Mucosa of descending colon (tissue), 3 donors: ENCODE results near the gene SPO11. TPM values are rescaled to one million over a fixed set of nuclear protein-coding genes. Genes with fewer than 3 reads are reported as not detected.

Experiments
- ATAC-seq: fragments of 200-7000 bp; cut with Tn5 transposase; one replicate; pipeline ENCODE4 v1.9.1; 2020; ENCODE audit warnings: mild to moderate bottlenecking, moderate library complexity
- DNase-seq, 3 donors: peaks; one replicate each; pipeline ENCODE4 v3.0.0-alpha.2; 2020
- H3K36me3 ChIP-seq: fragments of 200-600 bp; one replicate; pipeline ENCODE4 v1.8.0; 2021; ENCODE audit warnings: low read depth, mild to moderate bottlenecking
- H3K4me1 ChIP-seq: fragments of 200-600 bp; one replicate; pipeline ENCODE4 v1.8.0; 2021; ENCODE audit warnings: low read depth, mild to moderate bottlenecking
- H3K4me3 ChIP-seq: fragments of 200-600 bp; one replicate; pipeline ENCODE4 v1.8.0; 2021; ENCODE audit warnings: mild to moderate bottlenecking
- H3K9me3 ChIP-seq: fragments of 200-600 bp; one replicate; pipeline ENCODE4 v1.8.0; 2021; ENCODE audit warnings: mild to moderate bottlenecking
- CTCF ChIP-seq: fragments of 200-600 bp; IDR thresholded peaks from one replicate; pipeline ENCODE4 v1.8.0; 2022; ENCODE audit warnings: antibody characterized with exemption, mild to moderate bottlenecking
- intact Hi-C, 2 donors: fragments of 100-400 bp; cut with DNase I in 1 of 2; cut with micrococcal nuclease in 1 of 2; formaldehyde crosslinking; loops; one replicate each; pipeline versions ENCODE4 v1.11.0 to v1.11.1; 2022; cut with DNase I, micrococcal nuclease
- microRNA-seq: library from miRNA; unstranded; fragments of <30 nt; microRNA quantifications from one replicate; pipeline ENCODE4, GENCODE V29; 2019
- total RNA-seq, 3 donors: library from RNA; stranded (reverse); fragmentation: NEBNext Ultra II Directional in 2 of 3; extraction: Animal tissue kit (Norgen Biotek cat#: 25700) in 2 of 3; gene quantifications; one replicate each; pipeline versions ENCODE4 v1.2.1 to v1.2.4, GENCODE V29; 2021 to 2023
- donor health status: DM: no; HTN: no; CAD: no; lungs with moderate emphysema.
- donor health status: DM: no; HTN: no; CAD: no.
- donor health status: DM: no; HTN: yes; CAD: no.

Gene SPO11
- total RNA-seq, 3 donors from 2014 or later: not detected

GRCh38 chr20:57391439-57392301, 62.1 kb downstream of the SPO11 start:
- no peak for TF ChIP-seq CTCF
- ATAC-seq (no peak), DNase-seq (peak; percentile 48 to 75 (median 63))
- Histone ChIP-seq H3K4me1 (peaks cover 33% of the 10 kb centered on the region), H3K36me3 (no peaks in the 10 kb centered on the region), H3K9me3 (no peaks in the 10 kb centered on the region), H3K4me3 (peak overlapping the region; percentile 65)
- intact Hi-C loops: no loop called here

- peak; percentile 42 for ATAC-seq
- TF ChIP-seq CTCF: no peak
- intact Hi-C loops: no loop called here
These were observed 63.1 kb downstream of the SPO11 start for GRCh38 chr20:57392512-57393271.

More at GRCh38 chr20:57392512-57393271, 63.1 kb downstream of the SPO11 start:
- Histone ChIP-seq H3K4me3 (peak overlapping the region; percentile 24), H3K9me3 (no peaks in the 10 kb centered on the region), H3K4me1 (peaks cover 36% of the 10 kb centered on the region), H3K36me3 (no peaks in the 10 kb centered on the region)
- peak; percentile 64 to 91 (median 78) for DNase-seq

Small RNAs within 50 kb of the gene (microRNA-seq; reads per million reads assigned to microRNA genes)
- not detected for gene MIR4325

Other genes with a start within 250 kb of the SPO11 start
- gene BMP7, start 63.2 kb upstream of the SPO11 start, total RNA-seq: 1 to 10 TPM; 1.7 to 2.8 (median 2.0) TPM
- gene RAE1, start 21.5 kb downstream of the SPO11 start, total RNA-seq: 10 to 100 TPM; 17.6 to 21.0 (median 19.9) TPM
- 10 to 100 TPM; 29.5 to 85.5 (median 36.8) TPM for gene RBM38, start 61.6 kb downstream of the SPO11 start, total RNA-seq
- gene CTCFL, start 195.3 kb downstream of the SPO11 start, total RNA-seq: not detected
- 100 to 1,000 TPM; 134 to 467 (median 136) TPM for gene PCK1, start 231.3 kb downstream of the SPO11 start, total RNA-seq